ENCODE measurements around the gene TOR1B. TPM values are rescaled to one million over a fixed set of nuclear protein-coding genes. Genes with fewer than 3 reads are reported as not detected.

TOR1B gene
- total RNA-seq, 6 experiments from 2014 or later = 31.6 to 43.1 (median 36.1) TPM

- H3K27me3 Mint-ChIP-seq (ENCODE audit: insufficient read depth) = peaks cover 6% of the 10 kb centered on the region
- no peak for DNase-seq
- H3K4me1 Mint-ChIP-seq (ENCODE audit: low read depth) = peaks cover 29% of the 10 kb centered on the region
- no peaks in the 10 kb centered on the region for H3K36me3 Mint-ChIP-seq (ENCODE audit: low read depth)
- no peak overlapping the region for H3K4me3 Mint-ChIP-seq
- H3K27ac Mint-ChIP-seq = no peak overlapping the region
- TF ChIP-seq CTCF (IDR thresholded peaks at IDR 0.05) = no peak
- H3K9me3 Mint-ChIP-seq = no peaks in the 10 kb centered on the region
Observed at GRCh38 chr9:129765764-129766317, 37.1 kb upstream of the TOR1B start.

GRCh38 chr9:129768486-129768885, 34.5 kb upstream of the TOR1B start:
- H3K36me3 Mint-ChIP-seq (ENCODE audit: low read depth) = no peaks in the 10 kb centered on the region
- H3K4me1 Mint-ChIP-seq (ENCODE audit: low read depth) = peaks cover 6% of the 10 kb centered on the region
- no peak for TF ChIP-seq CTCF (IDR thresholded peaks at IDR 0.05)
- no peaks in the 10 kb centered on the region for H3K9me3 Mint-ChIP-seq
- DNase-seq = no peak
- peaks cover 6% of the 10 kb centered on the region for H3K27me3 Mint-ChIP-seq (ENCODE audit: insufficient read depth)
- H3K4me3 Mint-ChIP-seq = no peak overlapping the region
- H3K27ac Mint-ChIP-seq = no peak overlapping the region

- Mint-ChIP-seq H3K4me3 (no peak overlapping the region), H3K36me3 (ENCODE audit: low read depth) (no peaks in the 10 kb centered on the region), H3K27me3 (ENCODE audit: insufficient read depth) (peaks cover 6% of the 10 kb centered on the region), H3K9me3 (no peaks in the 10 kb centered on the region), H3K27ac (no peak overlapping the region), H3K4me1 (ENCODE audit: low read depth) (peaks cover 15% of the 10 kb centered on the region)
- no peak for TF ChIP-seq CTCF (IDR thresholded peaks at IDR 0.05)
- no peak for DNase-seq
Observed at GRCh38 chr9:129769669-129770068, 33.3 kb upstream of the TOR1B start.

GRCh38 chr9:129770741-129771140, 32.2 kb upstream of the TOR1B start:
- peaks cover 7% of the 10 kb centered on the region for H3K27me3 Mint-ChIP-seq (ENCODE audit: insufficient read depth)
- TF ChIP-seq CTCF (IDR thresholded peaks at IDR 0.05) = no peak
- no peaks in the 10 kb centered on the region for H3K9me3 Mint-ChIP-seq
- no peaks in the 10 kb centered on the region for H3K36me3 Mint-ChIP-seq (ENCODE audit: low read depth)
- H3K4me3 Mint-ChIP-seq = no peak overlapping the region
- no peak for DNase-seq
- H3K4me1 Mint-ChIP-seq (ENCODE audit: low read depth) = peaks cover 20% of the 10 kb centered on the region
- H3K27ac Mint-ChIP-seq = no peak overlapping the region

- Mint-ChIP-seq H3K27me3 (ENCODE audit: insufficient read depth) (peaks cover 5% of the 10 kb centered on the region; the same call in 1 of the 2 replicates), H3K27ac (peak overlapping the region; percentile 52), H3K9me3 (no peaks in the 10 kb centered on the region), H3K4me3 (peak overlapping the region; percentile 14; the same call in 1 of the 2 replicates), H3K36me3 (ENCODE audit: low read depth) (no peaks in the 10 kb centered on the region), H3K4me1 (ENCODE audit: low read depth) (peaks cover 40% of the 10 kb centered on the region)
- peak; percentile 85 for DNase-seq
- TF ChIP-seq CTCF (IDR thresholded peaks at IDR 0.05) = no peak
Observed at GRCh38 chr9:129773262-129774048, 29.5 kb upstream of the TOR1B start.

All from HFFc6 (cell line).